Mammary epithelial cell (primary cell): Measurements from ENCODE around the gene MORN1.
"Not testable (repeated sequence)": the region's sequence is repeated elsewhere in the genome, so short reads cannot be mapped to it uniquely, and the experiment has no call there.

Source experiments
- CTCF ChIP-seq, 2 donors: IDR thresholded peaks in 1 of 2; conservative IDR thresholded peaks in 1 of 2; 2 replicates each; pipeline ENCODE4 v1.5.1; 2011 to 2012; ENCODE audit warnings: inconsistent platforms in 2 of 2, low read length in 2 of 2, mild to moderate bottlenecking in 2 of 2, control low read depth in 1 of 2, low read depth in 1 of 2; ENCODE audit not compliant: insufficient read depth in 1 of 2; ENCODE audit errors: extremely low read depth in 1 of 2
- EZH2 ChIP-seq: IDR thresholded peaks from 2 replicates; pipeline ENCODE4 v1.6.1; 2012; ENCODE audit warnings: low read length, inconsistent platforms, borderline replicate concordance

- TF ChIP-seq CTCF (conservative IDR thresholded peaks at IDR 0.05 in 1 of 2, IDR thresholded peaks at IDR 0.05 in 1 of 2; ENCODE audit: extremely low read depth in 1 of 2, insufficient read depth in 1 of 2, low read depth in 1 of 2, low read length in 2 of 2); EZH2: not testable (repeated sequence)
Observed at GRCh38 chr1:2331580-2331979, 59.8 kb downstream of the MORN1 start.
